HEK293 (cell line): ENCODE results near the gene B3GALT2.

Experiments
- CTCF ChIA-PET: fragments of 350-600 bp; formaldehyde crosslinking; extraction: SDS; loops from one replicate; lab custom pipeline; 2021; ENCODE audit warnings: antibody characterized with exemption; lab: Yijun Ruan, JAX
- POLR2A ChIA-PET: fragments of 300-600 bp; formaldehyde crosslinking; extraction: SDS; loops from one replicate; lab custom pipeline; 2020; ENCODE audit warnings: antibody characterized with exemption, inconsistent platforms; lab: Yijun Ruan, JAX
- H3K27ac ChIP-seq: fragments of 200-500 bp; sonication (Bioruptor generic); 2 replicates; pipeline ENCODE4 v1.5.1; 2014; ENCODE audit warnings: low read depth, low read length, control low read depth, inconsistent platforms; ENCODE audit errors: extremely low read depth
- H3K36me3 ChIP-seq, 2 experiments: fragments of 200-500 bp in 1 of 2; sonication (Bioruptor generic) in 1 of 2; 1 replicate in 1 of 2; 2 replicates in 1 of 2; pipeline ENCODE4 v1.5.1; 2014 to 2017; ENCODE audit warnings: inconsistent platforms in 2 of 2, low read length in 2 of 2; ENCODE audit not compliant: control insufficient read depth in 2 of 2, insufficient read depth in 1 of 2
- H3K4me1 ChIP-seq: fragments of 200-500 bp; sonication (Bioruptor generic); 2 replicates; pipeline ENCODE4 v1.5.1; 2014; ENCODE audit warnings: mild to moderate bottlenecking, low read length, inconsistent platforms; ENCODE audit not compliant: control insufficient read depth, insufficient read depth
- H3K4me3 ChIP-seq: 2 replicates; pipeline ENCODE4 v1.5.1; 2011; ENCODE audit warnings: low read depth, mild to moderate bottlenecking, control low read depth, low read length, moderate library complexity
- H3K9me3 ChIP-seq: fragments of 200-500 bp; sonication (Bioruptor generic); 2 replicates; pipeline ENCODE4 v1.5.1; 2014; ENCODE audit warnings: low read depth, low read length, inconsistent platforms; ENCODE audit not compliant: control insufficient read depth, insufficient read depth
- BCL6B ChIP-seq: fragments of 450-650 bp; formaldehyde crosslinking; IDR thresholded peaks from 2 replicates; pipeline ENCODE4 v1.5.1; 2017; ENCODE audit warnings: missing biosample characterization, missing genetic modification characterization
- HOXC10 ChIP-seq: sonication (generic); formaldehyde crosslinking; IDR thresholded peaks from 2 replicates; pipeline ENCODE4 v1.8.1; 2023; ENCODE audit warnings: mild to moderate bottlenecking, missing genetic modification reagents
- MYNN ChIP-seq: fragments of 450-650 bp; formaldehyde crosslinking; IDR thresholded peaks from 2 replicates; pipeline ENCODE4 v1.5.1; 2016; ENCODE audit warnings: missing biosample characterization, missing genetic modification characterization, borderline replicate concordance
- PRDM1 ChIP-seq: fragments of 450-650 bp; formaldehyde crosslinking; IDR thresholded peaks from 2 replicates; pipeline ENCODE4; 2016; ENCODE audit warnings: missing biosample characterization, missing genetic modification characterization
- SALL2 ChIP-seq: fragments of 450-650 bp; formaldehyde crosslinking; IDR thresholded peaks from 2 replicates; pipeline ENCODE4 v1.5.0; 2017; ENCODE audit warnings: missing biosample characterization, mild to moderate bottlenecking, missing genetic modification characterization, borderline replicate concordance
- ZNF114 ChIP-seq: fragments of 450-650 bp; formaldehyde crosslinking; IDR thresholded peaks from 2 replicates; pipeline ENCODE4 v1.5.0; 2017; ENCODE audit warnings: missing biosample characterization, missing genetic modification characterization
- ZNF155 ChIP-seq: fragments of 450-650 bp; formaldehyde crosslinking; IDR thresholded peaks from 2 replicates; pipeline ENCODE4 v1.5.1; 2016; ENCODE audit warnings: missing biosample characterization, missing genetic modification characterization
- ZNF266 ChIP-seq: fragments of 450-650 bp; formaldehyde crosslinking; IDR thresholded peaks from 2 replicates; pipeline ENCODE4 v1.5.1; 2016; ENCODE audit warnings: missing biosample characterization, missing genetic modification characterization, low read depth
- ZNF433 ChIP-seq: fragments of 450-650 bp; formaldehyde crosslinking; IDR thresholded peaks from 2 replicates; pipeline ENCODE4 v1.5.1; 2016; ENCODE audit warnings: missing biosample characterization, missing genetic modification characterization, low read depth
- ZNF544 ChIP-seq: fragments of 450-650 bp; formaldehyde crosslinking; IDR thresholded peaks from 2 replicates; pipeline ENCODE4 v1.5.0; 2017; ENCODE audit warnings: missing biosample characterization, missing genetic modification characterization
- ZNF654 ChIP-seq: fragments of 450-650 bp; formaldehyde crosslinking; IDR thresholded peaks from 2 replicates; pipeline ENCODE4 v1.5.1; 2016; ENCODE audit warnings: low read depth, missing biosample characterization, missing genetic modification characterization
- ZNF707 ChIP-seq: fragments of 450-650 bp; formaldehyde crosslinking; IDR thresholded peaks from 2 replicates; pipeline ENCODE4 v1.5.1; 2016; ENCODE audit warnings: missing biosample characterization, missing genetic modification characterization
- ZNF747 ChIP-seq: fragments of 450-650 bp; formaldehyde crosslinking; IDR thresholded peaks from 2 replicates; pipeline ENCODE4 v1.5.1; 2016; ENCODE audit warnings: missing biosample characterization, missing genetic modification characterization
- ZNF777 ChIP-seq: fragments of 450-650 bp; formaldehyde crosslinking; IDR thresholded peaks from 2 replicates; pipeline ENCODE4 v1.5.1; 2017; ENCODE audit warnings: missing biosample characterization, missing genetic modification characterization, borderline replicate concordance
- TF ChIP-seq, protein P1 (sequence below): fragments of 450-650 bp; formaldehyde crosslinking; IDR thresholded peaks from 2 replicates; pipeline ENCODE4 v1.5.1; 2016; ENCODE audit warnings: missing biosample characterization, missing genetic modification characterization
- TF ChIP-seq, protein P2 (sequence below): fragments of 450-650 bp; formaldehyde crosslinking; IDR thresholded peaks from 2 replicates; pipeline ENCODE4 v1.5.0; 2017; ENCODE audit warnings: missing biosample characterization, missing genetic modification characterization, borderline replicate concordance
- TF ChIP-seq, protein P3 (sequence below): fragments of 450-650 bp; formaldehyde crosslinking; conservative IDR thresholded peaks from 2 replicates; pipeline ENCODE4 v1.5.1; 2016; ENCODE audit warnings: low read depth, missing biosample characterization, missing genetic modification characterization

The B3GALT2 gene

GRCh38 chr1:193143285-193143684, 43.1 kb downstream of the B3GALT2 start:
- Histone ChIP-seq H3K9me3 (no peaks in the 10 kb centered on the region), H3K27ac (no peak overlapping the region), H3K36me3 (peaks cover 30 to 69% of the 10 kb centered on the region in 2 experiments), H3K4me1 (no peaks in the 10 kb centered on the region), H3K4me3 (no peak overlapping the region)
- ChIA-PET POLR2A (no interaction called here), CTCF (interaction anchor here (0.7 to 1.6 kb wide), 5 partner anchors 13 to 1166 kb away, joined by 3 to 4 read pairs (median 3); no protein-coding TSS in a partner anchor)
- TF ChIP-seq SALL2 (tag by site-specific recombination) (no peak), ZNF654 (tag by site-specific recombination) (peak; percentile 34)

DNA sequence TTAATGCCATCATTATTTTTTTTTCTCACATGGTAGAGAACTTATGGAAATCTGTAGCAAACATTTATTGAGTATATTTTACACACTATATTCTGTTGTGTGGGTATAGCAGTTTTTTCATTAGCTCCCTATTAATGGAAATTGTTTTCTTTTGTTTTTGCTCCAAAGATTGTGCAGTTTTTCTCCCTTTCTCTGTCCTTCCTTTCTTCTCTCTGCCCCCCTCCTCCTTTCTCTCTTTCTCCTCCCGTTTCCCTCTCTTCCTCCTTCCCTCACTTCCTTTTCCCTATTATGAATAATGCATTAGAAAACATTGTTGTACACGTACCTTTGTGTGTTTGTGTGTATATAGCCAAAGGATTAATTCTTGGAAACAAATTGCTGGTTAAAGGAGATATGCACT, 44.0 kb downstream of the B3GALT2 start:
- POLR2A ChIA-PET: interaction anchor here (0.7 kb wide), 1 partner anchor 9 kb away, joined by 3 read pairs; no protein-coding TSS in a partner anchor
- no peak overlapping the region for H3K4me3 ChIP-seq
- peaks cover 29 to 71% of the 10 kb centered on the region in 2 experiments for H3K36me3 ChIP-seq
- TF ChIP-seq PRDM1 (peak; percentile 88), ZNF707 (tag by site-specific recombination) (no peak), ZNF266 (tag by site-specific recombination) (no peak)
- TF ChIP-seq, protein P1, sequence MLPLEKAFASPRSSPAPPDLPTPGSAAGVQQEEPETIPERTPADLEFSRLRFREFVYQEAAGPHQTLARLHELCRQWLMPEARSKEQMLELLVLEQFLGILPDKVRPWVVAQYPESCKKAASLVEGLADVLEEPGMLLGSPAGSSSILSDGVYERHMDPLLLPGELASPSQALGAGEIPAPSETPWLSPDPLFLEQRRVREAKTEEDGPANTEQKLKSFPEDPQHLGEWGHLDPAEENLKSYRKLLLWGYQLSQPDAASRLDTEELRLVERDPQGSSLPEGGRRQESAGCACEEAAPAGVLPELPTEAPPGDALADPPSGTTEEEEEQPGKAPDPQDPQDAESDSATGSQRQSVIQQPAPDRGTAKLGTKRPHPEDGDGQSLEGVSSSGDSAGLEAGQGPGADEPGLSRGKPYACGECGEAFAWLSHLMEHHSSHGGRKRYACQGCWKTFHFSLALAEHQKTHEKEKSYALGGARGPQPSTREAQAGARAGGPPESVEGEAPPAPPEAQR: no peak
- TF ChIP-seq, all 188 proteins: peak for 1
- Histone ChIP-seq H3K27ac (no peak overlapping the region), H3K9me3 (no peaks in the 10 kb centered on the region), H3K4me1 (no peaks in the 10 kb centered on the region)
- CTCF ChIA-PET: no interaction called here

- ChIA-PET CTCF (no interaction called here), POLR2A (interaction anchor here (0.7 kb wide), 1 partner anchor 9 kb away, joined by 3 read pairs; no protein-coding TSS in a partner anchor)
- H3K4me3 ChIP-seq: no peak overlapping the region
- no peak overlapping the region for H3K27ac ChIP-seq
- no peak for TF ChIP-seq ZNF777
- H3K36me3 ChIP-seq: peaks cover 23 to 77% of the 10 kb centered on the region in 2 experiments
- H3K9me3 ChIP-seq: no peaks in the 10 kb centered on the region
- H3K4me1 ChIP-seq: no peaks in the 10 kb centered on the region
Measured at GRCh38 chr1:193141804-193142203, 44.6 kb downstream of the B3GALT2 start.

DNA sequence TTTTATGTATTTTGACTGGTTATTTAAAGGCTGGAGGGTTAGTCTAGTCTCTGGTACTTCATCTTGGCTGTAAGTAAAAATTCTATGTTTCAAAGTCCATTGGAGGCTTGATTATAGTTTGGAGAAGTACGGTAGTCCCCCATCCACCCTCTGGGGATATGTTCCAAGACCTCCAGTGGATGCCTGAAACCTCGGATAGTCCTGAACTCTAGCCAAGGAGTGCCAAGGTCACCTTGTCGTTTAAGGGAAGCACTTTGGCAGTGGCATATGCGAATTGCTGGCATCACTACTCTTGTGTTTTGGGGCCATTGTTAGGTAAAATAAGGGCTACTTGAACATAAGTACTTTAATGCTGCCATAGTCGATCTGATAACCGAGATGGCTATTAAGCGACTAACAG, 46.2 kb downstream of the B3GALT2 start:
- H3K4me1 ChIP-seq: no peaks in the 10 kb centered on the region
- H3K27ac ChIP-seq: no peak overlapping the region
- TF ChIP-seq MYNN (tag by site-specific recombination): no peak
- no peak for TF ChIP-seq ZNF544 (tag by site-specific recombination)
- no peak for TF ChIP-seq ZNF114 (tag by site-specific recombination)
- TF ChIP-seq ZNF747: no peak
- TF ChIP-seq, protein P2, sequence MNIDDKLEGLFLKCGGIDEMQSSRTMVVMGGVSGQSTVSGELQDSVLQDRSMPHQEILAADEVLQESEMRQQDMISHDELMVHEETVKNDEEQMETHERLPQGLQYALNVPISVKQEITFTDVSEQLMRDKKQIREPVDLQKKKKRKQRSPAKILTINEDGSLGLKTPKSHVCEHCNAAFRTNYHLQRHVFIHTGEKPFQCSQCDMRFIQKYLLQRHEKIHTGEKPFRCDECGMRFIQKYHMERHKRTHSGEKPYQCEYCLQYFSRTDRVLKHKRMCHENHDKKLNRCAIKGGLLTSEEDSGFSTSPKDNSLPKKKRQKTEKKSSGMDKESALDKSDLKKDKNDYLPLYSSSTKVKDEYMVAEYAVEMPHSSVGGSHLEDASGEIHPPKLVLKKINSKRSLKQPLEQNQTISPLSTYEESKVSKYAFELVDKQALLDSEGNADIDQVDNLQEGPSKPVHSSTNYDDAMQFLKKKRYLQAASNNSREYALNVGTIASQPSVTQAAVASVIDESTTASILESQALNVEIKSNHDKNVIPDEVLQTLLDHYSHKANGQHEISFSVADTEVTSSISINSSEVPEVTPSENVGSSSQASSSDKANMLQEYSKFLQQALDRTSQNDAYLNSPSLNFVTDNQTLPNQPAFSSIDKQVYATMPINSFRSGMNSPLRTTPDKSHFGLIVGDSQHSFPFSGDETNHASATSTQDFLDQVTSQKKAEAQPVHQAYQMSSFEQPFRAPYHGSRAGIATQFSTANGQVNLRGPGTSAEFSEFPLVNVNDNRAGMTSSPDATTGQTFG: no peak
- no peak for TF ChIP-seq ZNF155
- no peak for TF ChIP-seq HOXC10
- TF ChIP-seq BCL6B (tag by site-specific recombination): no peak
- TF ChIP-seq, protein P3, sequence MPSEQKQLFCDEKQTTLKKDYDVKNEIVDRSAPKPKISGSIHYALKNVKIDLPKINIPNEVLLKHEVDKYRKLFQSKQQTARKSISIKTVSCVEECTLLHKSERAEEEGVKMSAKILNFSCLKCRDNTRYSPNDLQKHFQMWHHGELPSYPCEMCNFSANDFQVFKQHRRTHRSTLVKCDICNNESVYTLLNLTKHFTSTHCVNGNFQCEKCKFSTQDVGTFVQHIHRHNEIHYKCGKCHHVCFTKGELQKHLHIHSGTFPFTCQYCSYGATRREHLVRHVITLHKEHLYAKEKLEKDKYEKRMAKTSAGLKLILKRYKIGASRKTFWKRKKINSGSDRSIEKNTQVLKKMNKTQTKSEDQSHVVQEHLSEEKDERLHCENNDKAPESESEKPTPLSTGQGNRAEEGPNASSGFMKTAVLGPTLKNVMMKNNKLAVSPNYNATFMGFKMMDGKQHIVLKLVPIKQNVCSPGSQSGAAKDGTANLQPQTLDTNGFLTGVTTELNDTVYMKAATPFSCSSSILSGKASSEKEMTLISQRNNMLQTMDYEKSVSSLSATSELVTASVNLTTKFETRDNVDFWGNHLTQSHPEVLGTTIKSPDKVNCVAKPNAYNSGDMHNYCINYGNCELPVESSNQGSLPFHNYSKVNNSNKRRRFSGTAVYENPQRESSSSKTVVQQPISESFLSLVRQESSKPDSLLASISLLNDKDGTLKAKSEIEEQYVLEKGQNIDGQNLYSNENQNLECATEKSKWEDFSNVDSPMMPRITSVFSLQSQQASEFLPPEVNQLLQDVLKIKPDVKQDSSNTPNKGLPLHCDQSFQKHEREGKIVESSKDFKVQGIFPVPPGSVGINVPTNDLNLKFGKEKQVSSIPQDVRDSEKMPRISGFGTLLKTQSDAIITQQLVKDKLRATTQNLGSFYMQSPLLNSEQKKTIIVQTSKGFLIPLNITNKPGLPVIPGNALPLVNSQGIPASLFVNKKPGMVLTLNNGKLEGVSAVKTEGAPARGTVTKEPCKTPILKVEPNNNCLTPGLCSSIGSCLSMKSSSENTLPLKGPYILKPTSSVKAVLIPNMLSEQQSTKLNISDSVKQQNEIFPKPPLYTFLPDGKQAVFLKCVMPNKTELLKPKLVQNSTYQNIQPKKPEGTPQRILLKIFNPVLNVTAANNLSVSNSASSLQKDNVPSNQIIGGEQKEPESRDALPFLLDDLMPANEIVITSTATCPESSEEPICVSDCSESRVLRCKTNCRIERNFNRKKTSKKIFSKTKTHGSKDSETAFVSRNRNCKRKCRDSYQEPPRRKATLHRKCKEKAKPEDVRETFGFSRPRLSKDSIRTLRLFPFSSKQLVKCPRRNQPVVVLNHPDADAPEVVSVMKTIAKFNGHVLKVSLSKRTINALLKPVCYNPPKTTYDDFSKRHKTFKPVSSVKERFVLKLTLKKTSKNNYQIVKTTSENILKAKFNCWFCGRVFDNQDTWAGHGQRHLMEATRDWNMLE: no peak
- no peak for TF ChIP-seq ZNF433 (tag by site-specific recombination)
- no peaks in the 10 kb centered on the region for H3K9me3 ChIP-seq
- ChIA-PET CTCF (no interaction called here), POLR2A (no interaction called here)
- H3K4me3 ChIP-seq: no peak overlapping the region
- peaks cover 29 to 80% of the 10 kb centered on the region in 2 experiments for H3K36me3 ChIP-seq
